GM15510 (cell line): ENCODE measurements around the gene CEP70.

Experiments used
- POLR2A ChIP-seq: IDR thresholded peaks from 3 replicates; pipeline ENCODE4 v1.6.1; 2011; ENCODE audit warnings: borderline replicate concordance; ENCODE audit not compliant: insufficient read length; ENCODE audit errors: extremely low read depth

CEP70 gene

DNA sequence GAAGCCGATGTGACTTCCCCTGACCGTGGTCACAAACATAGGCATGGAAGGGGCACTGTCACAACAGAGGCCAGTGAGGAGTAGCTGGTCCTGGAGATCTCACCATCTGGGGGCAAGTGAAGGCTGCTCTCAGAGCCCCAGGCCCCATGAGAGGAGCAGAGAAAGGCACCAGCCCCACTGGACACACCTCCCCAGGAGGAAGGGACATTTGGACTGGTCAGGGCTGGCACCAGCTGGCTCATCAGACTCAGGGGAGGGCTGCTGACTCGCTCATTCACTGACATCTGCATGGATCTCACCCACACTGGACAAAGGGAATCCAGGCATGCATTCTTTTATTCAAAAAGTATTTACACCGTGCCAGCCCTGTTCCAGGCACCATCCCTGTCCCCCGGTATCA is 132.8 kb downstream of the CEP70 start:
- no peak for TF ChIP-seq POLR2A

DNA sequence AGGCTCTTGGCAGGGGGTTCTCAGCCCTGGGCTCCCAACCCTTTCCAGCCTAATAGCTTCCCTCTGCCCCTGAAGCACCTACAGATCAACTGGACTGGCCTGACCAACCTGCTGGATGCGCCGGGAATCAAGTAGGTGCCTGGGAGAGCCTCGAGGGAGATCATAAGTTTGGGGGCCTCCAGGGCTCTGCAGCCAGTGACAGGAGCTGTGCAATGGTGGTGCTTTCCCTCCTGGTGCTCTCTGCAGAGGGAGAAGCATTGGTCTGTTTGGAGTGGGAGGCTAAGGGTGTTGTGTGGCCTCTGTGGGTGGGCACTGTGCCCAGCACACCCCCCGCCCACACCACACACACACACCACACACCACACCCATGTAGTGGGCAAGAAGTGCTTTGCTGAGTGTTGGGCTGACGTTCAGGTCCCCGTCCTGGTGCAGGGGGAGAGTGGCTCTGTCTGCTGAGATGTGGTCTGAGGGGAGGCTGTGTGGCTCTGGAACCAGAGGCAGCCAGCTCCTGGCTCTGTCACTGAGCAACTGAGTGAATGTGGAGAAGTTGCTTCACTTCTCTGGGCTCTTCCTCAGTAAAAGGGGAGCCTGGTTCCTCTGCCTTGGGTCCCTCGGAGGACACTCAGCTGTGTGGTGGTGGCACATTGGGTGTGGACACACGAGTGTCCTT is 133.4 kb downstream of the CEP70 start:
- no peak for TF ChIP-seq POLR2A

DNA sequence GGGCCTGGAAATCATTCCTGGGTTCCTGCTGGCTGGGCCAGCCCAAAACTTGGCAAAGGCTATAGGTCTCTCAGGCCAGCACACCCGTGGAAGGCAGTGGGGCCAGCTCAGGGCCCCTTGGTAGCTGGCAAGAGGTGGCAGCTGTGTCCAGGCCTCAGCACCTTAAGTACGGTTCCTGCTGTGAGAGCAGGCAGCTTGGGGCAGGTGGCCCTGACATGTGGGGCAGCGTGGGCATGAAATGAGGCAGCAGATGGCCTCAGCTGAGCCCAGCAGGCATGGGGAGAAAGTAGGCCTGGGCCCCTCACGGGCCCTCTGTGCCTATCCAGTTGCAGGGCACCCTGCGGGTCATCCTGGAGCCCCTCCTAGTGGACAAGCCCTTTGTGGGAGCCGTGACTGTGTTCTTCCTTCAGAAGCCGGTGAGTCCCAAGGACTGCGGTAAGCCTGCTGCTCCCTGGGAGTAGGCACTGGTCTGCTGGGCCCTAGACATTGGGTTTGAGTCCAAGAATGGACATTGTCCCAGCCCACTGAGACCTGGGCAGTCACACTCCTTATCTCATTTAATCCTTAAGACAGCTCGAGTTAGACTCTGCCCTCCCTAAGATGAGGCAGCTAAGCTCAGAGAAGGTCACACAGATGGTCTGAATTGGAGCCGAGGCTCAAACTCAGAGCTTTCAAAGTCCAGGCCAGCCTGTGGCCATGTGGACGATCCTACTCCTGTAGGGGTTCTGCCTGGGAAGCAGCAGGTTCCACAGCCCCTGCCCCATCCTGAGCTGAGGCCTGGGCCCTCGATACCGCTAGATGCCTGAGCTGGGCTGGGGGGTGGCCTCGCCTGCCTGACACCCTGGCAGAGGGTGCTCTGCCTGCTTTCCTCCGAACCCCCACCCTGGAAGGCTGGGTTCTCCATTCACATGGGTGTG is 134.2 kb downstream of the CEP70 start:
- no peak for TF ChIP-seq POLR2A

DNA sequence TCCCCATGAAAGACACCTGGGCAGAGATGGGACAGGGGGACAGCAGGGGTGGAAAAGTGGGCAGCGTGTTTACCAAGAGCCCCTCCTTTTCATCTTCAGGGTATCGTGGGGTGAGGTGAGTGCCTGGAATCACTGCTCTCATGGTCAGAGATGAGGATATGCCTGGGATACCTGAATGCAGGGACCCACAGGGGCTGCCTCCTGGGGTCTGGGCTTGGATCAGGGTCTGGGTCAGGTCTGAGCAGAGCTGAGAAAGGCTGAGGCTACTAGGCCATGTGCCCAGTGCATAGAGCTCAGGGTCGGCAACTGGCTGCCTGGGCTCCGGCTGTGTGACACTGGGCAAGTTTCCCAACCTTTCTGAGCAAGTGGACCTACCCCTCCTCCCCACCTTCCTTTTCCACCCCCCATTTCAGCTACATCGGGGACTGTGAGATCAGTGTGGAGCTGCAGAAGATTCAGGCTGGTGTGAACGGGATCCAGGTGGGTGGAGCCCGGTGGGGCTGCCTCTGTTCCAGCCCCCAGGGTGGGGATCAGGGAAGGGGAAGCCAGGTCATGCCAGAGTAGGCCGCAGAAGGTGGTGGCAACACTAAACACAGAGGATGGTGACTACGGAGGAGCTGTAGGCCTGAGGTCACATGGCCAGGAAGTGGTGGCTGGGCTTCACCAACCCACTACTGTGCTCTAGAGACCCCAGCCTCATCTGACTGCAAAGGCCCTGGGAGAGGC is 135.1 kb downstream of the CEP70 start:
- TF ChIP-seq POLR2A, result no peak

DNA sequence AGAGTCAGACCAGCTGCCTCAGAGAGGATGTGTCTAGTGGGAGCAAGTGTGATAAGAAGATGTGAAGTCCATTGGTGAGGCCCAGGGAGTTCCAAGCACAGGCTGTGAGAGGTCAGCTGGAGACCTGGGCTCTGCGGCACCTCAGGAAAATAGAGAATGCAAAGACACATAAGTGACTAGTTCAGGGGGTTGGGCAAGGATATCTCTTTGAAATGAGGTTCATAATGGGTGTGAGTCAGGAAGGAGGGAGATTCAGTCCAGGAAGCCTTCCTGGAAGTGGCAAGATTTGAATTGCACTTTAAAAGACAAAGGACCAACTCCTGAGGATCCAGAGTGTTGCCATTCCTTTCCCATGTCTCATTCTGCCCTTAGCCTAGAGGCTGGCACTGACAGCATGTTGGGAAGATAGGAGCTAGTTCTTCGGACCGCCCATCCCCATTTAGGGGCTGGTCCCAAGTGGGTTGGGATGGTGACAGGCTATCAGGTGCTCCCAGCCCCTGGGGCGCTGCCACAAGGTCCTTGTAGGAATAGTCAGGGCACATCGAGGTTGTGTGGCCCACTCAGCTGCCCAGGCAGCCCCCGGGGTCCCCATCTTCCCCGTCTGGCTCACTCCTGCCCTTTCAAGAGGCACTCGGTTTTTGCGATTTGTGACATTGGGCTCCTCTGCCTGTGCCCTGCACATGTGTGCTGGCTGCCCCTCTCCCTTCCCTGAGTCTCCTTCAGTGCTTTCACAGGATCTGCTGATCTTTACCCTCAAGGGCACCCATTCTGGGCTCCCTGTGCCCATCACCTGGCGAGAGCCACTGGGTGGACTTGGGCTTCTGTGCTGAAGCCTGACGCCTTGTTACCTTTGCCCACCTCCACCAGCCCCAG is 136.0 kb downstream of the CEP70 start:
- TF ChIP-seq POLR2A, result no peak

DNA sequence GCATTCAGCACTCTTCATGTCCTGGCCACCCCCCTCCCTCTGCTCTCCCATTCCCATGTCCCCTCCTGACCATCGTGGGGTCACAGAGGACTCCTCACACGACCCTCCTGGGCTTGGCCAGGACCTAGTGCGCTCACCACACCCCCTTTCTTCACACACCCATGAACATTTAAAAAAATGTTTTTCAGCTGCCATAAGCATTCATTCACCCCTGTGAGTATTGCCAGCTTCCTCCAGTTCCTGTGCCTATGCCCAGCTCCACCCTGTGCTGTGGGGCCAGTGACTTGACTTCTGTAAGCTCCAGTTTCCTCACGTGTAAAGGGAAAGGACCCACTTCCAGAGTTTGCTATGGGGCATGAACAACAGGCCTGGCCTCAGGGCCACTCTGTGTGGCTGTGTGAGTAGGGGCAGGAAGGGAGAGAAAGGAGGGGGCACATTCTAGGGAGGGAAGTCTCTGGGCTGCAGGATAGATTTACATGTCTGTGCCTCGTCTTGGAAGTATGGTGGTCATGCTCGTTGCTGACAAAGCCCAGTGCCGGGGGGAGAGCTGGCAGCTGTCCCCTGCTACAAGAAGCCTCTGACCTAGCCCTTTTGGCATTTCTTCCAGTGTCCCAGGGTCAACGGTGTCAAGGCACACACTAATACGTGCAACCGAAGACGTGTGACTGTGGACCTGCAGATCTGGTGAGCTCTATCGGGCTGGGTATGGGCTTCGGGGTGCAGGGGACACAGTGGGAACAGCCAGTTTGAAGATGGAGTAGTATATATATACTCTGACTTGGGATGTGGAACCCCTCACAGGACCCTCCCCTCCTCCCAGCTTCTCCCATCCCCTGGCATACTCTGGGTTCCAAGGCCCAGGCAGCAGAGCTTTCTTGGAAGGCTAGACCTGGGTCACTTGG is 136.8 kb downstream of the CEP70 start:
- no peak for TF ChIP-seq POLR2A

DNA sequence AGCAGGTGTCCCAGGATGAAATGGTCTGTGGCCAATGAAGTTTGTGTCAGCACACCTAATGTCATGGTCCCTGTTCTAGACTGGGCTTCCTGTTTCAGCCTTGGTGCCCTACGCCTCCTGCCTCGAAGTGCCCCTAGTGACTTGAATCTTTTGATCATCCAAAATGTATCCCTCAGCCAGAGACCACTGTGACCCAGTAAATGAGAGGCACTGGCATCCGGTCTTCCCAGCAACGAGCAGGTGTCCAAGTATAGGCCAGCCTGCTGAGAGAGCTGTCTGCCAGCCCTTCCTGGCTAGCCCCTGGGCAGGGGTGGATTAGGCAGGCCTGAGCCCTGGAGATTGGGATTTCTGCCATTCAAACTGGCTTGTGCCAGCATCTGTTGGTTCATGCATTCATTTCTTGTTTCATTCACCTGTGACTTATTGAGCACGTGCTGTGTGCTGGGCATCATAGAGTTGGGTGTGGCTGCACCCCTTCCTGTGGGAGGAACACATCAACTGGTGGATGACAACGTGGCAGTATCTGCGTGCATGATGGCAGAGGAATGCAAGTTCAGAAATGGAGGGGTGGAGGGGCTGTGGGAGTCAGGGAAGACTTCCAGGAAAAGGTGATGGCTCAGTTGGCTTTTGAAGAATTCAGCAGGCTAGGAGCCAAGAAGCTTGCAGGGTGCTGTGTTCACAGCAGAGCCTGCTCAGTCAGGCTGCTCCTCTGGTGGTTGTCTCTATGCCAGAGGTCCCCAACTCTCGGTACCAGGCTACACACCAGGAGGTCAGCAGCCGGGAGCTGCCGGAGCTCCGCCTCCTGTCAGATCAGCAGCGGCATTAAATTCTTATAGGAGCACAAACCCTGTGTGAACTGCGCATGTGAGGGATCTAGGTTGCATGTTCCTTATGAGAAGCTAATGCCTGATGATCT is 138.0 kb downstream of the CEP70 start:
- no peak for TF ChIP-seq POLR2A

DNA sequence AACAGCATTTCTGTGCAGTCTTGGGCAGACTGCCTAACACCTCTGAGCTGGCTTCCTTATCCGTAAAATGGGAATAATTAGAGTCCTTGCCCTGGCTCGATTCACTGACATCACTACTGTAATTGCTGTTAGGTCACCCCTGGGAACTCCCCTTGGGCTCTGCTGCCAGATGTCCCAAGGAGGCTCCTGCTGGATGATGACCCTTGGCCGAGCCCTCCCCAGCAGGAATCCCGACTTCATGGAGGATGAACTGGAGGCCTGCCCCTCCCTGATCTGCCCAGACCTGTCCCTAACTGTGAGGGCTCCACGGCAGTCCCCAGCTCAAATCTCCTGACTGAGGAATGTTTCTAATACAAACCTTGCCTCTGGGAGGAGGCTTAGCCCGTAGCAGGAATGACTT is 141.6 kb downstream of the CEP70 start:
- TF ChIP-seq POLR2A, result no peak

DNA sequence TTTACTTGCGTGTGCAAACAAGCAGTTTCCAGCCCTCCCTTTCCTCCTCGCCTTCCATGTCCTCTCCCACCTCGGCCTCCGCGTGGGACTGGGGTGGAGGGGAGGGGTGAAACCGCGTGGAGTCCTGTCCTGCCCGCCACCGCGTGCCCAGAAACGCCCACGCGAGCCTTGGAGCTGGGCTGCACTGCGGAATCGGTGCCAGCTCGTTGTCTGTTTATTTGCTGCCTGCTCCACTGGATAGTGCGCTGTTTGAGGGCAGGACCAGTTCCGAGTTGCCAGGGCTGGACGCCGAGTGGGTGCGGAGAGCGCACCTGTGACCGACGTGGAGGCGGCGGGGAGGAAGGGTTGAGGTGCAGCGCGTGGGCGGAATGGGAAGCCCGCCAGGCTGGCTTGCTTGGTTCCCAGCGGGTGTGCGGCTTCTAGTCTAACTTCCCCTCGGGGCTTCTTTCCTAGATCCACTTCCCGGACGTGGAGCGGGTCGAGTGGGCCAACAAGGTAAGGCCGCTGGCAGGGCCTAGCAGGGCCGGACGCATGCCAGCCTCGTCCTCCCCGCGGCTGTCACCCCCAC is 142.4 kb downstream of the CEP70 start:
- no peak for TF ChIP-seq POLR2A

DNA sequence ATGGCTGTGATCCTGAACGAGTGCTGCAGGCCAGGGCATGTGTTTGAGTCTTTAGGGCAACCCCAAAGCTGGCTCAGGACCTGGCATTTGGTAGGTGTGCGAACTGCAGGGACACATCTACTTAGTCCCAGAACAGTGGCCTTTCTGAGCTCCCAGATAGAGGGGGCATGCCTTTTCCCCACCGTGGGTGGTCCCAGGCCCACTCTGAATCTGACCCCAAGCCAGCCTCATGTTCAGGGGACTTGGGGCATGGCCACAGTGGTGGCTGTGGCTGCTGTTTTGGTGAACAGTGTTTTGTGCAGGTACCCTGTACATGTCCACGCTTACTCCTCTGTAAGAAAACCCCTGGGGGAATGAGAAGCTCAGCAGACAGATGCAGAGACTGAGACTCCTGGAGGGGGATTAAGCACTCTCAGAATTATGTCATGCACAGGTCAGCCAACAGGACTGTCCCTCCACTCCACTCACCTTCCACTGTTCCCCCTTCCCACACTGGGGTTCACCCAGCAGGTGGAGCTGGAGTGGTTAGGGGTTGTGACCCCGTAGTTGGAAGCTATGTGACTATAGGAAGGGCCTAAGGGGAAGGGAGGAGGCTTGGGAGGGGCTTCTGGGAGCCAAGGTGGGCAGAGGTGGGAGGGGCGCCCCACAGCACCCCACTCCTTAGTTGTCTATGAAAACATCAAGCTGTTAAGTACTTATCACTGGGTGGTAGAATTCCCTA is 143.2 kb downstream of the CEP70 start:
- TF ChIP-seq POLR2A, result no peak

DNA sequence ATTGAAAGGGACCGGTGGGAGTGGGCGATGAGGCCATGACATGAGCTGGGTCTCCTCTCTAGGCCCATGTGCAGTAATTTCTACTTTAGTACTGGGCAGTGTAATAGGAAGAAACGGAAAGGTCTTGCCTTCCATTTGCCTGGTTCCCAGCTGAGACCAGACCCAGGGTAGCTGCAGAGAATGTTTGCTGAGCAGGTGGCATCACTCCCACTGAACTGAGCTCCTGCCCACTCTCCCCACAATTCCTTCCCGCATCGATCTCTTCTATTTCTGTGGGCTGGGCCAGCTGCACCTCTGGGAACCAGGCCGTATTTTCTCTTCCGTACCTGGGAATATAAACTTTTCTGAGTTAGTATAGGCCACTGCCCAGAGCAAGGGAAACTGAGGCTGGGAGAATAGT is 143.9 kb downstream of the CEP70 start:
- no peak for TF ChIP-seq POLR2A
